ACC112 (cell line): ENCODE data around the gene PRKAG2.
A peak's percentile ranks its signal among the peaks of the same experiment; 100 is the strongest.

Experiments
- H2AFZ ChIP-seq: fragments of 200-600 bp; sonication (generic); one replicate; pipeline ENCODE4 v1.6.0; 2017; ENCODE audit warnings: antibody characterized with exemption, low read length; ENCODE audit not compliant: unreplicated experiment
- H3K27ac ChIP-seq: fragments of 200-600 bp; sonication (generic); 2 replicates; pipeline ENCODE4 v1.5.1; 2014; ENCODE audit warnings: low read depth, mild to moderate bottlenecking, antibody characterized with exemption, low read length, moderate library complexity
- H3K27me3 ChIP-seq: fragments of 200-600 bp; sonication (generic); 2 replicates; pipeline ENCODE4 v1.6.1; 2014; ENCODE audit warnings: mild to moderate bottlenecking, antibody characterized with exemption, low read length, moderate library complexity, mixed read lengths; ENCODE audit not compliant: insufficient read depth
- H3K36me3 ChIP-seq: fragments of 200-600 bp; sonication (generic); 2 replicates; pipeline ENCODE4 v1.6.1; 2016; ENCODE audit warnings: mild to moderate bottlenecking, antibody characterized with exemption, low read length, moderate library complexity, mixed read lengths; ENCODE audit not compliant: insufficient read depth
- H3K4me1 ChIP-seq: fragments of 200-600 bp; sonication (generic); one replicate; pipeline ENCODE4 v1.6.1; 2016; ENCODE audit warnings: low read length, mixed read lengths; ENCODE audit not compliant: insufficient read depth, unreplicated experiment, control insufficient read depth
- H3K4me3 ChIP-seq: fragments of 200-600 bp; sonication (generic); 2 replicates; pipeline ENCODE4 v1.5.1; 2014; ENCODE audit warnings: mild to moderate bottlenecking, low read depth, low read length
- H3K79me2 ChIP-seq: fragments of 200-600 bp; sonication (generic); one replicate; pipeline ENCODE4 v1.6.0; 2016; ENCODE audit warnings: low read length; ENCODE audit not compliant: control insufficient read depth, unreplicated experiment, insufficient read depth

The PRKAG2 gene

GRCh38 chr7:151607464-151607867 is 269.4 kb downstream of the PRKAG2 start:
- H3K79me2 ChIP-seq: peaks cover 39% of the 10 kb centered on the region

GRCh38 chr7:151603951-151604350 is 273.0 kb downstream of the PRKAG2 start:
- Histone ChIP-seq H3K4me1 (peaks cover 46% of the 10 kb centered on the region), H3K4me3 (no peak overlapping the region), H3K27me3 (no peaks in the 10 kb centered on the region), H3K79me2 (peaks cover 40% of the 10 kb centered on the region), H3K27ac (no peak overlapping the region), H3K36me3 (no peaks in the 10 kb centered on the region), H2AFZ (no peak overlapping the region)

More at GRCh38 chr7:151607464-151607867, 269.4 kb downstream of the PRKAG2 start:
- H2AFZ ChIP-seq: no peak overlapping the region
- no peaks in the 10 kb centered on the region for H3K36me3 ChIP-seq
- H3K4me3 ChIP-seq: no peak overlapping the region
- no peaks in the 10 kb centered on the region for H3K27me3 ChIP-seq
- H3K27ac ChIP-seq: no peak overlapping the region
- peaks cover 17% of the 10 kb centered on the region for H3K4me1 ChIP-seq

- Histone ChIP-seq H3K4me3 (no peak overlapping the region), H3K27ac (0 out of 2 replicates have a peak overlapping the region, but pooled peaks have one; percentile 79), H3K4me1 (peaks cover 48% of the 10 kb centered on the region), H3K79me2 (peaks cover 41% of the 10 kb centered on the region), H3K36me3 (no peaks in the 10 kb centered on the region; the same call in 1 of the 2 replicates), H3K27me3 (no peaks in the 10 kb centered on the region), H2AFZ (no peak overlapping the region)
These were observed 275.2 kb downstream of the PRKAG2 start for GRCh38 chr7:151601521-151602305.

DNA sequence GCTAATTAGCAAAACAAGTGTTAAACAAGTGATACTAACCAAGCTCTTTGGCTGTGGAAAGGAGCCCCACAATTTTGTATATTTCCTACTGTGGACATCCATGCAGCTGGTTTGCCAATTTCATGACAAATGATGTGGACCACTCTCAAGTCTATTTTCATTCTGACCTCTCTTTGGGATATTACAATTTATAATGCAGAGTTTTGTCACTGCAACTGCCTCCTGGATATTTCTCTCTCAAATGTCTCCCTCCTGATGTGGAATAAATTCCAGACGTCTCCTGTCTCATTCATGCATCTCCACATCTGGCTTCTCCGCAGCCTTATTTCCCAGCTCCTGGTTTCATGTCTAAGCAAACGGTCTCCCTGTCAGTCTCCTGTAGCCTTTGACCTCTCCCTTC is 276.6 kb downstream of the PRKAG2 start:
- Histone ChIP-seq H3K4me3 (peak overlapping the region; percentile 31), H3K4me1 (peaks cover 51% of the 10 kb centered on the region), H3K79me2 (peaks cover 49% of the 10 kb centered on the region), H2AFZ (no peak overlapping the region), H3K27me3 (no peaks in the 10 kb centered on the region), H3K27ac (peak overlapping the region; percentile 79), H3K36me3 (no peaks in the 10 kb centered on the region; the same call in 1 of the 2 replicates)

- Histone ChIP-seq H3K27me3 (no peaks in the 10 kb centered on the region), H3K4me3 (peak overlapping the region; percentile 31), H3K27ac (peak overlapping the region; percentile 79), H3K79me2 (peaks cover 51% of the 10 kb centered on the region), H3K4me1 (peaks cover 53% of the 10 kb centered on the region), H3K36me3 (no peaks in the 10 kb centered on the region; the same call in 1 of the 2 replicates), H2AFZ (no peak overlapping the region)
These were observed 277.3 kb downstream of the PRKAG2 start for GRCh38 chr7:151599401-151600227.

DNA sequence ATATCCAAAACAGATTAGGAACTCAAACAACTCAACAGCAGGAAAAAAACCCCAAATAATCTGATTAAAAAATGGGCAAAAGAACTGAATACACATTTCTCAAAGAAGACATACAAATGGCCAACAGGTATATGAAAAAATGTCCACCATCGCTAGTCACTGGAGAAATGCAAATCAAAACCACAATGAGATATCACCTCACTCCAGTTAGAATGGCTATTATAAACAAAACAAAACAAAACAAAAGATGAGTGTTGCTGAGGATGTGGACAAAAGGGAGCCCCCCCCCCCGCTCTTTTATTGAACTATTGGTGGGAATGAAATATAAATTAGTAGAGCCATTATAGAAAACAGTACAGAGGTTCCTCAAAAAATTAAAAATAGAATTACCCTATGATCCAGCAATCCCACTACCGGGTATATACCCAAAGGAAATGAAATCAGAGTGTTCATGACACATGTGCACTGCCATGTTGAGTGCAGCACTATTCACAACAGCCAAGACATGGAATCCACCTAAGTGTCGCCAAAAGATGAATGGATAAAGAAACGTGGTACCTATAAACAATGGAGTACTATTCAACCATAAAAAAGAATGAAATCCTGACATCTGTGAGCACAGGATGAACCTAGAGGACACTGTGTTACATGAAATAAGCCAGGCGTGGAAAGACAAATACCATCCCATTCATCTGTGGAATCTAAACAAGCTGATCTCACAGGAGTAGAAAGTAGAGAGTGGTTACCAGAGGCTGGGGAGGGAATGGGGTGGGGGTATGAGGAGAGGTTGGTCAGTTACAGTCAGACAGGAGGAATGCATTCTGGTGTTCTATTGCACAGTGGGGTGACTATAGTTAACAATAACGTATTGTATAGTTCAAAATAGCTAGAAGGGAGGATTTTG is 279.1 kb downstream of the PRKAG2 start:
- no peak overlapping the region for H3K4me3 ChIP-seq
- no peaks in the 10 kb centered on the region; the same call in 1 of the 2 replicates for H3K36me3 ChIP-seq
- peaks cover 52% of the 10 kb centered on the region for H3K79me2 ChIP-seq
- peaks cover 68% of the 10 kb centered on the region for H3K4me1 ChIP-seq
- H3K27me3 ChIP-seq: no peaks in the 10 kb centered on the region
- no peak overlapping the region for H2AFZ ChIP-seq
- peak overlapping the region; percentile 79 for H3K27ac ChIP-seq

DNA sequence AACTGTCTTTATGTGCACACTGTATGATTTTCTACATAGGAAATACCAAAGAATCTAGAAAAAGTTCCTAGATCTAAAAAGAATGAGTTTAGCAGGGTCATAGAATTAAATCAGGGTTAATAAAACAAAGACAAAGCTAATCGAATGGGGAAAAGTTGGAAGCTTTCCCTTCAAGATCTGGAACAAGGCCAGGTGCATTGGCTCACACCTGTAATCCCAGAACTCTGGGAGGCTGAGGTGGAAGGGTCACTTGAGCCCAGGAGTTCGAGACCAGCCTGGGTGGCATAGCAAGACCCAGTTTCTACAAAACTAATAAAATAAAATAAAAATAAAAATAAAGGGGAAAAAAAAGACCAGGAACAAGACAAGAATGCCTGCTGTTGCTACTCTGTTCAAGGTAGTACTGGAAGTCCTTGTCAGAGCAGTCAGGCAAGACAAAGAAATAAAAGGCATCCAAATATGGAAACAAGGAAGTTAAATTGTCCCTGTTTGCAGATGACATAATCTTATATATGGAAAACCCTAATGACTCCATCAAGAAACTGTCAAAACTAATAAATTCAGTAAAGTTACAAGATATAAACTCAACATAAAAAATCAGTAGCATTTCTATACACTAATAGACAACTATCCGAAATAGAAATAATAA is 281.1 kb downstream of the PRKAG2 start:
- H3K36me3 ChIP-seq: no peaks in the 10 kb centered on the region; the same call in 1 of the 2 replicates
- no peak overlapping the region for H2AFZ ChIP-seq
- peaks cover 65% of the 10 kb centered on the region for H3K4me1 ChIP-seq
- H3K79me2 ChIP-seq: peaks cover 46% of the 10 kb centered on the region
- no peak overlapping the region for H3K4me3 ChIP-seq
- no peak overlapping the region for H3K27ac ChIP-seq
- H3K27me3 ChIP-seq: no peaks in the 10 kb centered on the region

DNA sequence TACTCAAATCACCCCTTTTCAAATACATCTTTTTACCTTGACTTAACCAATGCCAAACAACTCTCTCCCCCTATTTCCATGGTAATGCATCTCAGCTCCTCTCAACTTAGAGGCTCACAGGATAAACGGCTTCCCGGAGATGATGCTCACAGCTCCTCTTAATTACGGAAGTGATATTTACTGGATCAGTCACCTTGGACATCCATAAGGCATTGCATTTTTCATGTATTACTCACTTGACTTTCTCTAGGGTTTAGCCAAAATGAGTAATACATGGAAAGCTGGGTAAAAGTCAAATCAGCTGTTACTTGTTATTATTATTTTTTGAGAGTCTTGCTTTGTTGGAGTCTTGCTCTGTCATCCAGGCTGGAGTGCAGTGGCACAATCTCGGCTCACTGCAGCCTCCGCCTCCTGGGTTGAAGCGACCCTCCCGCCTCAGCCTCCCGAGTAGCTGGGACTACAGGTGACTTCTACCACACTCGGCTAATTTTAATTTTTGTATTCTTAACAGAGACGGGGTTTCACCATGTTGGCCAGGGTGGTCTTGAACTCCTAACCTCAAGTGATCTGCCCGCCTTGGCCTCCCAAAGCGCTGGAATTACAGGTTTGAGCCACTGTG is 283.9 kb downstream of the PRKAG2 start:
- Histone ChIP-seq H3K27me3 (no peaks in the 10 kb centered on the region), H3K27ac (peak overlapping the region; percentile 76), H3K4me3 (no peak overlapping the region), H2AFZ (no peak overlapping the region), H3K36me3 (no peaks in the 10 kb centered on the region; the same call in 1 of the 2 replicates), H3K79me2 (peaks cover 38% of the 10 kb centered on the region), H3K4me1 (peaks cover 40% of the 10 kb centered on the region)

DNA sequence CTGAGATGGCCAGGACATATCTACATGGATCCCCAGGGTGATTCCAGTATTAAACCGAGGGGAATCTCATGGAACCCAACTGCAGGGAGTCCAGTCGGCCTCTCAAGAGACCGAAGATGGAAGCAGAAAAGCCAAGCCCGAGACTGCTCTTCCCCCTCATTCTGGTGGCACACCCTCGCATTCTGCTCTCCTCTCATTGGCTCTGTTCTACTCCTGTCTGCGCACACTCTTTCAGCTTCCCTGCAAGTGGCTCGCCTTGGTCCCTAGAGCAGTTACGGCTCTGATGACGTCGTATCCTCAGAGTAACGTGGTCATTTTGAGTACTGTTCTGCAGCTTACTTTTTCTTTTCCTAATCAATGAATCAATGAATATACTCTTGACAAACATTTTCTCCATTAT is 284.6 kb downstream of the PRKAG2 start:
- H3K27ac ChIP-seq: peak overlapping the region; percentile 76
- no peaks in the 10 kb centered on the region for H3K27me3 ChIP-seq
- H3K36me3 ChIP-seq: peaks cover 2% of the 10 kb centered on the region; the same call in 1 of the 2 replicates
- H3K4me3 ChIP-seq: no peak overlapping the region
- no peak overlapping the region for H2AFZ ChIP-seq
- H3K79me2 ChIP-seq: peaks cover 33% of the 10 kb centered on the region
- peaks cover 34% of the 10 kb centered on the region for H3K4me1 ChIP-seq
